22Rv1 (cell line): Measurements from ENCODE around the gene PROSER2.

Source experiments
- H3K27ac ChIP-seq: fragments of 450-650 bp; 2 replicates; pipeline ENCODE4 v1.5.1; 2017
- ZFX ChIP-seq: fragments of 450-650 bp; IDR thresholded peaks from 2 replicates; pipeline ENCODE4 v1.6.1; 2017; ENCODE audit warnings: antibody characterized with exemption, borderline replicate concordance
- TF ChIP-seq, protein P1 (sequence below): fragments of 450-650 bp; IDR thresholded peaks from 2 replicates; pipeline ENCODE4 v1.5.1; 2017; ENCODE audit warnings: mild to moderate bottlenecking

The PROSER2 gene

DNA sequence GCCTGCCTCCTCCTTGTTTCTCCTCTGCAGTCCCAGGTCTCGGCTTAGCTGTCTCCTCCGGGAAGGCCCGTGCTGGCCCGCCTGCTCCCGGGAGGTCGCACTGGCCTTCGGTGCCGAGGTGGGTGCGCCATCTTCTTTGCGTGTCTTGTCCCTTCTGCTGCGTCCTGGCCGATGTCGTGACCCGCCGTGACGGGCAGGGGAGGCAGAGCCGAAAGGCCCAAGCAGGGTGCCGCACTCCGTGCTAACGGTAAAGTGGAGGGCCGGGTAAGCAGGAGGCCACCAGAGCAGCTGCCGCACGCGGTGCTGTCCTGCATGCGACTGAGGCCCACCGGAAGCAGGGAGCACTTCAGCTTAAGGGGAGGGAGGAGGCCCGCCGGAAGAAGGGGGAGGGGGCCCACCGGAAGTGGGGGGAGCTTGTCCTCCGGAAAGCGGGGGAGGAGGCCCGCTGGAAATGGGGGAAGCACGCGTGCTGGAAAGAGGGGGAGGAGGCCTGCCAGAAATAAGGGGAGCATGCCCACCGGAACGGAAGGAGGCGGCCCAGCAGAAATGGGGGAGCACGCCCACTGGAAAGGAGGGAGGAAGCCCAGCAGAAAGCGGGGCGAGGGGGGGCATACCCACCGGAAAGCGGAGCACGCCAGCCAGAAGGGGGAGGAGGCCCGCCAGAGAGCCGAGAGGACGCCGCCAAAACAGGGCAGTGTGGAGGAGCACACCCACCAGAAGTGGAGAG, 71.4 kb downstream of the PROSER2 start:
- H3K27ac ChIP-seq, result no peak overlapping the region
- TF ChIP-seq ZFX, result no peak
- TF ChIP-seq, protein P1, sequence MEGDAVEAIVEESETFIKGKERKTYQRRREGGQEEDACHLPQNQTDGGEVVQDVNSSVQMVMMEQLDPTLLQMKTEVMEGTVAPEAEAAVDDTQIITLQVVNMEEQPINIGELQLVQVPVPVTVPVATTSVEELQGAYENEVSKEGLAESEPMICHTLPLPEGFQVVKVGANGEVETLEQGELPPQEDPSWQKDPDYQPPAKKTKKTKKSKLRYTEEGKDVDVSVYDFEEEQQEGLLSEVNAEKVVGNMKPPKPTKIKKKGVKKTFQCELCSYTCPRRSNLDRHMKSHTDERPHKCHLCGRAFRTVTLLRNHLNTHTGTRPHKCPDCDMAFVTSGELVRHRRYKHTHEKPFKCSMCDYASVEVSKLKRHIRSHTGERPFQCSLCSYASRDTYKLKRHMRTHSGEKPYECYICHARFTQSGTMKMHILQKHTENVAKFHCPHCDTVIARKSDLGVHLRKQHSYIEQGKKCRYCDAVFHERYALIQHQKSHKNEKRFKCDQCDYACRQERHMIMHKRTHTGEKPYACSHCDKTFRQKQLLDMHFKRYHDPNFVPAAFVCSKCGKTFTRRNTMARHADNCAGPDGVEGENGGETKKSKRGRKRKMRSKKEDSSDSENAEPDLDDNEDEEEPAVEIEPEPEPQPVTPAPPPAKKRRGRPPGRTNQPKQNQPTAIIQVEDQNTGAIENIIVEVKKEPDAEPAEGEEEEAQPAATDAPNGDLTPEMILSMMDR, result no peak

DNA sequence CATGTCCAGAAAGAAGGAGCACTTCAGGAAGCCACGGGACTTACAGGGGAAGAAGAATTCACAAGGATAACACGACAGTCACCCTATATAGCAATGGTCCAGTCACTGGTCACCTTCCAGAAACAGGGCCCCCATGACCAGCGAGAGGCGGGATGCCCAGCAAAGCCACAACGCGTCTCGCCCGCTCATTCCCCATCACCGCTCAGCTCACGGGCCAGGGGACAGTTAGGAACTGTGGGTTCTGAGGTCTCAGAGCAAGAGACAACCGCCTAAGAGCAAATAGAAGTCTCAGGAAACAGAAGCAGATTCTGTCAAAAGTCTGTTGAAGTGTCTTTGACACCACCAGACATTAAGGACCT, 71.9 kb downstream of the PROSER2 start:
- TF ChIP-seq ZFX, result no peak
- TF ChIP-seq, protein P1, result no peak
- no peak overlapping the region for H3K27ac ChIP-seq

DNA sequence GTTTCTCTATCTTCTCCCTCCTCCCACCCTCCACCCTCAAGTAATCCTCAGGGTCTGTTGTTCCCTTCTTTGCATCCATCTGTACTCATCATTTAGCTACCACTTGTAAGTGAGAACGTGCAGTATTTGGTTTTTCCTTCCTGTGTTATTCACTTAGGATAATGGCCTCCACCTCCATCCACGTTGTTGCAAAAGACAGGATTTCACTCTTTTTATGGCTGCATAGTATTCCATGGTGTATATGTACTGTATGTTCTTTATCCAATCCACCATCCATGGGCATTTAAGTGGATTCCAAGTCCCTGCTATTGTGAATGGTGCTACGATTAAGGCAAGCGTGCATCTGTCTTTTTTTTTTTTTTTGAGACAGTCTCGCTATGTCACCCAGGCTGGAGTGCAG, 72.4 kb downstream of the PROSER2 start:
- no peak overlapping the region for H3K27ac ChIP-seq
- no peak for TF ChIP-seq ZFX
- TF ChIP-seq, protein P1, result no peak

DNA sequence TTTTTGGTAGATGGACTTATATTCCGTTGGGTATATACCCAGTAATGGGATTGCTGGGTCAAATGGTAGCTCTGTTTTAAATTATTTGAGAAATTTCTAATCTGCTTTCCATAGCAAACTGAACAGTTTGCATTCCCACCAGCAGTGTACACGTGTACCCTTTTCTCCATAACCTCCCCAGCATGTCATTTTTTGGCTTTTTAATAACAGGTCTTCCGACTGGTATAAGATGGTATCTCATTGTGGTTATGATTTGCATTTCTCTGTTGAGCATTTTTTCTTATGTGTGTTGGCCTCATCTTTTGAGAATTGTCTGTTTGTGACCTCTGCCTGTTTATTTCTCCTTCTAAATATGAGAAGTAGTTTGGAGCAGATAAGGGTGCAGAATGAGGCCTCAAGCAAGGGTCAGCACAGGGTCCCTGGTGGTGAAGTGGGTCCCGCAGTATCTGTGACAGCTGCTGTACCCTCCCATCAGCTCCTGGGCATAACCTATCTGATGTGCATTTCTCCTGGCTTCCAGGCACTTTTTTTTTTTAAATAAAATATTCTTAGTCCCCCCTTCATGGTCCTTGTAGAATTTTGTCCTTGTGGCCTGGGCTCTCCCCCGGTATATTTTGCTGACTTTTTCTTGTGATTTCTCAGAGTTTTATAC, 73.5 kb downstream of the PROSER2 start:
- no peak overlapping the region for H3K27ac ChIP-seq
- TF ChIP-seq ZFX, result no peak
- TF ChIP-seq, protein P1, result no peak

DNA sequence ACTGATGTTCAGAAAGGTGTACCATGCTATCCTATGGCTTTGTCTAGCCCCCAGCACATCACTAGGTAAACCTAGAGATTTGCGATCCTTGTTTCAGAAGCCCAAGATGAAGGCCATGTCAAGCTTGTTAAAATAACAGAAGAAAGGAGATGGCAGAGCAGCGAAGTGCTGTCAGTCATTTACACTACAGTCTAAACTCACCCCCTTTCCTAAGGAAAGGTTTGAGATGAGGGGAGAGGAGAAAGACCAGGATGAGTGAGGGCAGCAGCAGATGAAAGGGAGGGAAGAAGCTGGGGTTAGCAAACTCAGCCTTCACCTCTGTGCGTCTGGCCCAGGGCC, 74.8 kb downstream of the PROSER2 start:
- no peak for TF ChIP-seq ZFX
- TF ChIP-seq, protein P1, result no peak
- H3K27ac ChIP-seq, result no peak overlapping the region

DNA sequence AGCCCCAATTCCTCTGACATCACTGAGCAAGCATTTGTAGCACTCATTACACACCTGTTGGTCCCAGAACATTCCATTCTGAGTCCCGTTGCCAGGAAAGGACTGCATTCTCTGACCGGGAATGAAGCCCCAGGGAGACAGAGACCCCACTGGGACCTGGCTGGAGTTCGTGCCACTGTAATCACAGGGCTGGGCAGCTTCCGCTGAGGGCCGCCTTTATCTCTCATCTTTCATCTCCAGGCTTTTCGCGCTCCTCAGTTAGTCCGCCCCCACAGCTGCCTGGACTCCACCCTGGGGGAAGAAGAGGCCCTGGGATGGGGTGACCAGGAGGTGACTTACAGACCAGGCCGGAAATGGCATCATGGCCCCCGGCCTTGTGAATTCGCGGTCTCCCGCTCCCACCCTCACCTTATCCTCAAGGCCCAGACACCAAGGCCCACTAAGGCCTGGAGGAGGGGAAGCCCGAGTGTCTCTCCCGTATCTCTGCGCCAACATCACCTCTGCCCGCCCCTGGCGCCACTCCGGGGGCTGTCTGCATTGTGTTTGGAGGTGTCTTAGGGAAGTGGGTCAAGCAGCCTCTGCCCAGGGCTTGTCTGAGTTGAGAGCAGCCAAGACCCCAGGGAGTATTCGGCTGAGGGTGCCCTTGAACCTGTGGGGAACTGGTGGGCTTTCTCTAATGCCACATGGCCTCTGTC, 75.4 kb downstream of the PROSER2 start:
- TF ChIP-seq ZFX, result no peak
- H3K27ac ChIP-seq, result no peak overlapping the region

DNA sequence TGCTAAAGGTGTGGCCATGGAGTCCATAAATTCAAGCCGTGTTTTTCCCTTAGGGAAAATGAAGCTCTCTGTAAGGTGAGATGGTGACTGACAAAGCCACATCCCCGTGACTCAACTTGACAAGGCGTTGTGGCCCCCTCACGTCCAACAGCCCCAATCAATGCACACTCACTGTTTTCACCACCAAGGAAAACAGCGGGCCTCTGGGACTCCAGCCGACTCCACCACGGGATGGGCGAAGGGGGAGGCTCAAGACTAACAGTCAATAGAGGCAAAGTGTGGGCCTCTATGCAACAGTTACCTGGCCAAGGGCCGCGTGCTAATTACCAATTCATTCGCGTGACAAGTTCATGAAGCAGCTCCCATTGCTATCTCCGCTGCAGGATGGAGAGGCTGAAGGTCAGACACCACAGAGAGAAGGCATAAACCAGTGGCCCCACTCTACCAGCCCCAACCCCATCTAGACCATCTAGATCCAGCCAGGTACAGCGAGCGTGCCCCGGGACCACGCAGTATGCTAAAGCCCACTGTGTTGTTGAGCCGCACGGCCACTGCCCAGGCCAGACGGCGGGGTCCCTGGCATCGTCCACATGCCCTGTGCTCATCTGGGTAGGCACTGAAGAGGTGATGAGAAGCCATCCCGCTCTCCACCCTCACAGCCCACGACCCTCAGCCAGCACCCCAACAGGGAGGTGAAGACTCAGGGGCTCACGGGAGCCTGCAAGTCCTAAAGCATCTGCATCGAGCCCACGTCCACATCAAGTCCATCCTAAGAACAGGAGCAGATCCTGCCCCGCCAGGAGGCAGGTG, 76.1 kb downstream of the PROSER2 start:
- TF ChIP-seq, protein P1, result no peak
- TF ChIP-seq ZFX, result no peak
- H3K27ac ChIP-seq, result no peak overlapping the region
